WTC11 (cell line): ENCODE measurements around the gene ATP6V1A. TPM values are rescaled to one million over a fixed set of nuclear protein-coding genes. Genes with fewer than 3 reads are reported as not detected.

Experiments
- ATAC-seq: fragments of 200-7000 bp; cut with Tn5 transposase; 2 replicates; pipeline ENCODE4 v1.10.0; 2021; ENCODE audit warnings: mild to moderate bottlenecking, moderate library complexity
- CTCF ChIA-PET: fragments of 300-600 bp; sonication (Branson Sonifier 250); formaldehyde crosslinking; loops from one replicate; lab custom pipeline; 2021; ENCODE audit warnings: antibody characterized with exemption; lab: Charles Lee
- POLR2A ChIA-PET: fragments of 350-600 bp; sonication (Branson Sonifier 250); formaldehyde crosslinking; loops from one replicate; lab custom pipeline; 2021; ENCODE audit warnings: antibody characterized with exemption; lab: Charles Lee
- DNase-seq: peaks from one replicate; pipeline ENCODE4 v3.0.0; 2021; ENCODE audit warnings: low spot score
- H3K27ac Mint-ChIP-seq: 2 replicates; pipeline ENCODE4 v1.8.0; 2021; ENCODE audit warnings: mixed read lengths
- H3K27me3 Mint-ChIP-seq: 2 replicates; pipeline ENCODE4 v1.8.0; 2021; ENCODE audit warnings: low read depth, mild to moderate bottlenecking, moderate library complexity, mixed read lengths
- H3K36me3 Mint-ChIP-seq: 2 replicates; pipeline ENCODE4 v1.8.0; 2021; ENCODE audit warnings: mixed read lengths
- H3K4me1 Mint-ChIP-seq: 2 replicates; pipeline ENCODE4 v1.8.0; 2022; ENCODE audit warnings: mixed read lengths
- H3K4me3 Mint-ChIP-seq: 2 replicates; pipeline ENCODE4 v1.8.0; 2021; ENCODE audit warnings: mild to moderate bottlenecking, moderate library complexity, mixed read lengths
- H3K9me3 Mint-ChIP-seq: 2 replicates; pipeline ENCODE4 v1.8.0; 2021; ENCODE audit warnings: mixed read lengths
- ATF3 ChIP-seq: sonication (generic); formaldehyde crosslinking; conservative IDR thresholded peaks from 2 replicates; pipeline ENCODE4 v1.8.1; 2022; ENCODE audit warnings: mild to moderate bottlenecking, missing genetic modification reagents
- ATF6 ChIP-seq: sonication (generic); formaldehyde crosslinking; IDR thresholded peaks from 2 replicates; pipeline ENCODE4 v1.8.1; 2023; ENCODE audit warnings: mild to moderate bottlenecking, missing genetic modification reagents
- CBFB ChIP-seq: sonication (generic); formaldehyde crosslinking; IDR thresholded peaks from 2 replicates; pipeline ENCODE4 v1.8.1; 2022; ENCODE audit warnings: mild to moderate bottlenecking, low read depth, missing genetic modification reagents
- CTCF ChIP-seq: fragments of 200-600 bp; IDR thresholded peaks from 2 replicates; pipeline ENCODE4 v1.8.0; 2022; ENCODE audit warnings: antibody characterized with exemption
- E2F4 ChIP-seq: sonication (generic); formaldehyde crosslinking; IDR thresholded peaks from 2 replicates; pipeline ENCODE4 v1.8.1; 2022; ENCODE audit warnings: low read depth, mild to moderate bottlenecking, moderate library complexity, missing genetic modification reagents, borderline replicate concordance
- ELF4 ChIP-seq: sonication (generic); formaldehyde crosslinking; IDR thresholded peaks from 2 replicates; pipeline ENCODE4 v1.8.1; 2022; ENCODE audit warnings: low read depth, mild to moderate bottlenecking, moderate library complexity, missing genetic modification reagents
- ETV6 ChIP-seq: sonication (generic); formaldehyde crosslinking; IDR thresholded peaks from 2 replicates; pipeline ENCODE4 v1.8.1; 2022; ENCODE audit warnings: mild to moderate bottlenecking, missing genetic modification reagents
- FOXP1 ChIP-seq: sonication (generic); formaldehyde crosslinking; IDR thresholded peaks from 2 replicates; pipeline ENCODE4 v1.8.0; 2022; ENCODE audit warnings: missing genetic modification reagents, mild to moderate bottlenecking, moderate library complexity, borderline replicate concordance
- JUN ChIP-seq: sonication (generic); formaldehyde crosslinking; IDR thresholded peaks from 2 replicates; pipeline ENCODE4 v1.8.0; 2023; ENCODE audit warnings: mild to moderate bottlenecking, missing genetic modification reagents
- NR3C1 ChIP-seq: sonication (generic); formaldehyde crosslinking; conservative IDR thresholded peaks from 2 replicates; pipeline ENCODE4 v1.8.1; 2023; ENCODE audit warnings: low read depth, mild to moderate bottlenecking, missing genetic modification reagents
- RELA ChIP-seq: sonication (generic); formaldehyde crosslinking; IDR thresholded peaks from 2 replicates; pipeline ENCODE4 v1.8.1; 2022; ENCODE audit warnings: missing genetic modification reagents, mild to moderate bottlenecking, borderline replicate concordance
- RORB ChIP-seq: fragments of 250-450 bp; sonication (Bioruptor Pico); IDR thresholded peaks from 2 replicates; pipeline ENCODE4 v1.9.0; 2021; ENCODE audit warnings: mild to moderate bottlenecking
- TCF7 ChIP-seq: sonication (generic); formaldehyde crosslinking; IDR thresholded peaks from 2 replicates; pipeline ENCODE4 v1.8.0; 2022; ENCODE audit warnings: mild to moderate bottlenecking, low read depth, missing genetic modification reagents, moderate library complexity
- TEAD1 ChIP-seq: sonication (generic); formaldehyde crosslinking; IDR thresholded peaks from 2 replicates; pipeline ENCODE4 v1.8.0; 2022; ENCODE audit warnings: mild to moderate bottlenecking, missing genetic modification reagents
- ZBTB21 ChIP-seq: sonication (generic); formaldehyde crosslinking; IDR thresholded peaks from 2 replicates; pipeline ENCODE4 v1.8.1; 2023; ENCODE audit warnings: mild to moderate bottlenecking, missing genetic modification reagents, borderline replicate concordance
- ZNF281 ChIP-seq: sonication (generic); formaldehyde crosslinking; IDR thresholded peaks from 2 replicates; pipeline ENCODE4 v1.8.0; 2023; ENCODE audit warnings: mild to moderate bottlenecking, missing genetic modification reagents
- ZNF423 ChIP-seq: fragments of 250-450 bp; sonication (Bioruptor Pico); IDR thresholded peaks from 2 replicates; pipeline ENCODE4 v2.1.2; 2022; ENCODE audit warnings: mild to moderate bottlenecking, moderate library complexity
- ZNF532 ChIP-seq: fragments of 250-450 bp; sonication (Bioruptor Pico); IDR thresholded peaks from 2 replicates; pipeline ENCODE4 v1.9.0; 2021; ENCODE audit warnings: mild to moderate bottlenecking, borderline replicate concordance
- total RNA-seq: library from RNA; stranded (reverse); gene quantifications from 3 replicates; pipeline ENCODE4 v1.2.3, GENCODE V29; 2021

ATP6V1A gene
- total RNA-seq, 1 experiment from 2014 or later: 90.7 TPM

GRCh38 chr3:113698213-113698742 lies 48.6 kb upstream of the ATP6V1A start:
- Mint-ChIP-seq H3K4me1 (peaks cover 13% of the 10 kb centered on the region), H3K27ac (peak overlapping the region; percentile 85), H3K4me3 (no peak overlapping the region), H3K36me3 (no peaks in the 10 kb centered on the region), H3K27me3 (no peaks in the 10 kb centered on the region), H3K9me3 (no peaks in the 10 kb centered on the region)
- DNase-seq (no peak), ATAC-seq (no peak)
- CTCF ChIA-PET: interaction anchor here (1.3 to 1.7 kb wide), 2 partner anchors 47 to 121 kb away, joined by 3 to 9 read pairs; partner anchors contain the start of gene NAA50
- POLR2A ChIA-PET: interaction anchor here (0.7 kb wide), 1 partner anchor 146 kb away, joined by 3 read pairs; no protein-coding TSS in a partner anchor
- no peak for TF ChIP-seq ATF3 (CRISPR knock-in tag)
- TF ChIP-seq TCF7 (CRISPR knock-in tag): no peak
- TF ChIP-seq ELF4: no peak
- TF ChIP-seq ATF6: no peak
- no peak for TF ChIP-seq ZNF423 (CRISPR knock-in tag)
- TF ChIP-seq E2F4 (CRISPR knock-in tag): no peak
- TF ChIP-seq ZNF281 (CRISPR knock-in tag): no peak
- no peak for TF ChIP-seq CTCF
- TF ChIP-seq TEAD1 (CRISPR knock-in tag): no peak
- no peak for TF ChIP-seq ETV6
- TF ChIP-seq CBFB (CRISPR knock-in tag): no peak
- TF ChIP-seq ZNF532 (CRISPR knock-in tag): no peak
- no peak for TF ChIP-seq RORB (CRISPR knock-in tag)
- TF ChIP-seq ZBTB21 (CRISPR knock-in tag): no peak
- TF ChIP-seq RELA (CRISPR knock-in tag): no peak
- no peak for TF ChIP-seq JUN
- no peak for TF ChIP-seq FOXP1 (CRISPR knock-in tag)
- TF ChIP-seq NR3C1 (CRISPR knock-in tag): no peak
